OCI-M2 (cell line): ENCODE measurements around the gene ARMC9.
"Not testable (repeated sequence)": the region's sequence is repeated elsewhere in the genome, so short reads cannot be mapped to it uniquely, and the experiment has no call there.

Experiments used
- DNase-seq: peaks from one replicate; lab custom pipeline; 2025; ENCODE audit not compliant: unreplicated experiment; lab: John Stamatoyannopoulos, UW

ARMC9 gene

GRCh38 chr2:231239751-231240150 lies 41.3 kb downstream of the ARMC9 start:
- DNase-seq: no peak

- DNase-seq: no peak
Measured at GRCh38 chr2:231241755-231242507, 43.5 kb downstream of the ARMC9 start.

- no peak for DNase-seq
Measured at GRCh38 chr2:231243866-231244265, 45.4 kb downstream of the ARMC9 start.

GRCh38 chr2:231244382-231245248 lies 46.2 kb downstream of the ARMC9 start:
- DNase-seq: no peak

GRCh38 chr2:231245249-231246094 lies 47.0 kb downstream of the ARMC9 start:
- DNase-seq: no peak

GRCh38 chr2:231246171-231246842 lies 47.9 kb downstream of the ARMC9 start:
- no peak for DNase-seq

GRCh38 chr2:231250146-231250545 lies 51.7 kb downstream of the ARMC9 start:
- no peak for DNase-seq

GRCh38 chr2:231250698-231251097 lies 52.3 kb downstream of the ARMC9 start:
- no peak for DNase-seq

GRCh38 chr2:231253292-231253691 lies 54.9 kb downstream of the ARMC9 start:
- not testable (repeated sequence) for DNase-seq

GRCh38 chr2:231256494-231256893 lies 58.1 kb downstream of the ARMC9 start:
- DNase-seq: no peak

GRCh38 chr2:231257763-231258162 lies 59.3 kb downstream of the ARMC9 start:
- DNase-seq: no peak

GRCh38 chr2:231258701-231259100 lies 60.3 kb downstream of the ARMC9 start:
- DNase-seq: no peak

GRCh38 chr2:231259104-231259503 lies 60.7 kb downstream of the ARMC9 start:
- no peak for DNase-seq

- no peak for DNase-seq
Measured at GRCh38 chr2:231260442-231261208, 62.2 kb downstream of the ARMC9 start.

- no peak for DNase-seq
Measured at GRCh38 chr2:231263118-231263831, 64.8 kb downstream of the ARMC9 start.

GRCh38 chr2:231270221-231271114 lies 72.0 kb downstream of the ARMC9 start:
- DNase-seq: no peak

- no peak for DNase-seq
Measured at GRCh38 chr2:231272991-231273390, 74.6 kb downstream of the ARMC9 start.

- no peak for DNase-seq
Measured at GRCh38 chr2:231276987-231277386, 78.6 kb downstream of the ARMC9 start.
